GM12864 (cell line): ENCODE data around the gene MYO9A.

ENCODE experiments used
- DNase-seq: peaks from one replicate; pipeline ENCODE4 v3.0.0-alpha.2; 2011; ENCODE audit warnings: low read depth
- H3K4me3 ChIP-seq: 2 replicates; pipeline ENCODE4 v1.5.1; 2011; ENCODE audit warnings: mild to moderate bottlenecking, low read depth, low read length, control low read depth
- TF ChIP-seq, protein P1 (sequence below): IDR thresholded peaks from 2 replicates; pipeline ENCODE4 v1.5.1; 2011; ENCODE audit warnings: low read depth, mild to moderate bottlenecking, moderate library complexity, low read length, control low read depth, inconsistent platforms; ENCODE audit errors: missing control alignments

Gene MYO9A

DNA sequence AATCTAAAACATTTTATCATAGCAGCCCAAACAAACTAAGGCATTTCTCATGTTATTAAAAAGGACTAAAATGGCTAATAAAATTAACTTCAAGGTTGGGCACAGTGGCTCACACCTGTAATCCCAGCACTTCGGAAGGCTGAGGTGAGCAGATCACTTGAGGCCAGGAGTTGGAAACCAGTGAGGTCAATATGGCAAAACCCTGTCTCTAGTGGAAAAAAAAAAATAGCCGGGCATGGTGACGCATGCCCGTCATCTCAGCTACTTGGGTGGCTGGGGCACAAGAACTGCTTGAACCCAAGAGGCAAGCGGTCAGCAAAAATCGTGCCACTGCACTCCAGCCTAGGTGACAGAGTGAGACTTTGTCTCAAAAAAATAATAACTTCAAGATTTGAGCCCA is 197.4 kb downstream of the MYO9A start:
- TF ChIP-seq, protein P1, sequence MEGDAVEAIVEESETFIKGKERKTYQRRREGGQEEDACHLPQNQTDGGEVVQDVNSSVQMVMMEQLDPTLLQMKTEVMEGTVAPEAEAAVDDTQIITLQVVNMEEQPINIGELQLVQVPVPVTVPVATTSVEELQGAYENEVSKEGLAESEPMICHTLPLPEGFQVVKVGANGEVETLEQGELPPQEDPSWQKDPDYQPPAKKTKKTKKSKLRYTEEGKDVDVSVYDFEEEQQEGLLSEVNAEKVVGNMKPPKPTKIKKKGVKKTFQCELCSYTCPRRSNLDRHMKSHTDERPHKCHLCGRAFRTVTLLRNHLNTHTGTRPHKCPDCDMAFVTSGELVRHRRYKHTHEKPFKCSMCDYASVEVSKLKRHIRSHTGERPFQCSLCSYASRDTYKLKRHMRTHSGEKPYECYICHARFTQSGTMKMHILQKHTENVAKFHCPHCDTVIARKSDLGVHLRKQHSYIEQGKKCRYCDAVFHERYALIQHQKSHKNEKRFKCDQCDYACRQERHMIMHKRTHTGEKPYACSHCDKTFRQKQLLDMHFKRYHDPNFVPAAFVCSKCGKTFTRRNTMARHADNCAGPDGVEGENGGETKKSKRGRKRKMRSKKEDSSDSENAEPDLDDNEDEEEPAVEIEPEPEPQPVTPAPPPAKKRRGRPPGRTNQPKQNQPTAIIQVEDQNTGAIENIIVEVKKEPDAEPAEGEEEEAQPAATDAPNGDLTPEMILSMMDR, result no peak
- no peak for DNase-seq
- H3K4me3 ChIP-seq, result no peak overlapping the region

DNA sequence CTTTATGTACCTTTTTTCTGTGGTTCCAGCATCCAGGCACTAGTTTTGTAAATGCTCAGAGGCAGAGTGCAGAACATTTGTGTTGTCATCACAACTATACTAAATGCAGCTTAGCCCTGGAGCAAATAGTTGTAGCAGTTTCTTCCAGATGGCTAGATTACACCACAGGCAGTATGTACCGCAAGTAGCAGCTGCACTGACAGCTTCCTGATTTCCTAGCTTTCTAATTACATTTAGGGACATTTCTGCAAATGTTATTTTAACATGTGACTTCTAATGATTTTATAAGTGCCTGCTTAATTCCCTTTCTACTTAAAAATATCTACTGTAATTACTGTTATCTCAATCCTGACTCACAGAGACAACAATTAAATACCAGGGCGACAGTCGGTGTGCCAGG is 201.1 kb downstream of the MYO9A start:
- no peak overlapping the region for H3K4me3 ChIP-seq

GRCh38 chr15:71914092-71914491 is 203.9 kb downstream of the MYO9A start:
- no peak overlapping the region for H3K4me3 ChIP-seq
- TF ChIP-seq, protein P1, result no peak
- no peak for DNase-seq

More for the DNA sequence above, 201.1 kb downstream of the MYO9A start:
- DNase-seq, result no peak
- TF ChIP-seq, protein P1, result no peak

DNA sequence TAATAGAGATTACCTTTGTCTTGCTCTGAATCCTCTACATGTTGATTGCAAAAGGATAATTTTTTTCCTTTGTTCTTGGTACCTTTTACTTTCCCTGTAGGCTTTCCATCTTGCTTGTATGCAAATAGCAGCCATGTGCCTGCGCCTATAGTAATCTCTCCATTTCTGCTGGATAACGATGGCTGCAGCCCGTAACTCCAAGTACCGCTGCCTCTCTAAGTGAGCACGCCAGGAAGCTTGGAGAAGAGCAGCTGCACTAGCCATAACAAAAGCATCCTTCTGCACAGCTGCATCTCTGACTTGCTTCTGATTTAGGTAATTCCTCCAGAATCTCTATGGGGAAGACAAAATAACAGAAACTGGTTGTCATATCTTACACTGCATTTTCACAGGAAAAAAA is 218.3 kb downstream of the MYO9A start:
- TF ChIP-seq, protein P1, result no peak
- H3K4me3 ChIP-seq, result no peak overlapping the region
- DNase-seq, result no peak

- H3K4me3 ChIP-seq, result no peak overlapping the region
- no peak for DNase-seq
- TF ChIP-seq, protein P1, result no peak
Measured at GRCh38 chr15:71893691-71894090, 224.3 kb downstream of the MYO9A start.

GRCh38 chr15:71892335-71892734 is 225.6 kb downstream of the MYO9A start:
- no peak overlapping the region for H3K4me3 ChIP-seq
- TF ChIP-seq, protein P1, result no peak
- no peak for DNase-seq

- H3K4me3 ChIP-seq, result no peak overlapping the region
- TF ChIP-seq, protein P1, result no peak
- no peak for DNase-seq
Measured at GRCh38 chr15:71891026-71891425, 226.9 kb downstream of the MYO9A start.
